OCI-LY7 (cell line): ENCODE data around the gene JAM3. TPM values are rescaled to one million over a fixed set of nuclear protein-coding genes. Genes with fewer than 3 reads are reported as not detected.

Experiments
- BruUV-seq: library from RNA; stranded (reverse); fragments of 400-500 nt; replicated peaks from 2 replicates; lab custom pipeline; 2021; lab: Mats Ljungman, UMichigan
- CTCF ChIA-PET: fragments of 300-600 bp; sonication (Branson Sonifier 250); formaldehyde crosslinking; loops from one replicate; lab custom pipeline; 2022; ENCODE audit warnings: antibody characterized with exemption; ENCODE audit not compliant: unreplicated experiment; lab: Charles Lee
- POLR2A ChIA-PET: fragments of 300-600 bp; sonication (Branson Sonifier 250); formaldehyde crosslinking; loops from one replicate; lab custom pipeline; 2022; ENCODE audit warnings: antibody characterized with exemption; lab: Charles Lee
- DNase-seq: peaks from one replicate; pipeline ENCODE4 v3.0.0-alpha.2; 2015; ENCODE audit warnings: low spot score
- H2AFZ ChIP-seq: fragments of 200-600 bp; sonication (generic), shearing (Covaris generic); 2 replicates; pipeline ENCODE4 v1.6.1; 2014; ENCODE audit warnings: mild to moderate bottlenecking, antibody characterized with exemption, low read length, moderate library complexity
- H3K27ac ChIP-seq: fragments of 200-600 bp; sonication (generic); 2 replicates; pipeline ENCODE4 v1.5.1; 2014; ENCODE audit warnings: mixed run types, low read depth, mild to moderate bottlenecking, moderate library complexity, low read length, inconsistent platforms; ENCODE audit not compliant: poor library complexity, severe bottlenecking
- H3K36me3 ChIP-seq: fragments of 200-600 bp; sonication (generic); 2 replicates; pipeline ENCODE4 v1.6.1; 2014; ENCODE audit warnings: mild to moderate bottlenecking, antibody characterized with exemption, low read length, moderate library complexity, mixed read lengths; ENCODE audit not compliant: insufficient read depth
- H3K4me1 ChIP-seq: fragments of 200-600 bp; sonication (generic); 2 replicates; pipeline ENCODE4 v1.5.1; 2014; ENCODE audit warnings: mild to moderate bottlenecking, low read length; ENCODE audit not compliant: insufficient read depth, poor library complexity, severe bottlenecking
- H3K4me2 ChIP-seq: fragments of 200-600 bp; sonication (generic); 2 replicates; pipeline ENCODE4 v1.6.1; 2014; ENCODE audit warnings: mild to moderate bottlenecking, low read length
- H3K4me3 ChIP-seq: fragments of 200-600 bp; sonication (generic); 2 replicates; pipeline ENCODE4 v1.5.1; 2014; ENCODE audit warnings: mild to moderate bottlenecking, low read depth, low read length; ENCODE audit not compliant: poor library complexity, severe bottlenecking
- H3K79me2 ChIP-seq: fragments of 200-600 bp; sonication (generic); 2 replicates; pipeline ENCODE4 v1.6.1; 2016; ENCODE audit warnings: low read depth, mild to moderate bottlenecking, low read length, moderate library complexity, mixed read lengths; ENCODE audit not compliant: insufficient read depth
- H3K9me2 ChIP-seq: fragments of 200-600 bp; sonication (generic); 2 replicates; pipeline ENCODE4 v1.6.1; 2016; ENCODE audit warnings: mild to moderate bottlenecking, low read length, mixed read lengths; ENCODE audit not compliant: insufficient read depth
- H3K9me3 ChIP-seq: fragments of 200-600 bp; sonication (generic); 2 replicates; pipeline ENCODE4 v1.6.1; 2014; ENCODE audit warnings: mild to moderate bottlenecking, mixed run types, low read length, mixed read lengths
- H4K20me1 ChIP-seq: fragments of 200-600 bp; sonication (generic); 2 replicates; pipeline ENCODE4 v1.6.1; 2014; ENCODE audit warnings: mild to moderate bottlenecking, antibody characterized with exemption, low read length, moderate library complexity, mixed read lengths; ENCODE audit not compliant: insufficient read depth
- CTCF ChIP-seq: fragments of 200-600 bp; sonication (generic); conservative IDR thresholded peaks from 2 replicates; pipeline ENCODE4 v1.5.1; 2014; ENCODE audit warnings: mild to moderate bottlenecking, antibody characterized with exemption, low read length, moderate library complexity, mixed read lengths
- EZH2phosphoT487 ChIP-seq: fragments of 200-600 bp; sonication (generic); IDR thresholded peaks from 2 replicates; pipeline ENCODE4 v1.6.1; 2018; ENCODE audit warnings: low read depth, borderline replicate concordance, mild to moderate bottlenecking, mixed run types, antibody characterized with exemption, low read length, moderate library complexity, mixed read lengths
- intact Hi-C: fragments of 100-400 bp; cut with micrococcal nuclease; formaldehyde crosslinking; loops from one replicate; pipeline ENCODE4 v1.10.0; 2022; ENCODE audit not compliant: unreplicated experiment
- total RNA-seq, 2 experiments: library from RNA; depleted of rRNA in 1 of 2; stranded (reverse); fragments of >200 nt in 1 of 2; shearing (Covaris generic) in 1 of 2; gene quantifications; 2 replicates each; pipeline ENCODE4 v1.2.3, GENCODE V29; 2014 to 2022

The JAM3 gene
- total RNA-seq, 2 experiments from 2014 or later, result not detected

DNA sequence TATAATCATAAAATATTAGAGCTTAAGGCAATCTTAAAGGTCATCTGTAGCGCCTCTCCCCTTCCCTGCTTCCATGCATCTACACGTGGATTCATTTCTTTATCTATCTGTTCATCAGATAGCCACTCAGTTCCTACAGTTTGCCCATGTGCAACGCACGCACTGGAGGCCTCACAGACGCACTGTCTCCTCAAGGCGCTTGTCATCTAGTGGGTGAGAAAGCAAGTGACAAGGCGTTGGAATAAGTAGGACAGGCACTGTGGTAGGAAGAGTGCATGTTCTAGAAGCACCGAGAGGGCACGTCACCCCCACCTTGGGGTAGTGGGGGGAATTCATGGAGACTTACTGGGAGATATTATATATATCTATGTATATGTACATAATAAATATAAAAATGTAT lies 20.8 kb upstream of the JAM3 start:
- H3K9me2 ChIP-seq, result no peaks in the 10 kb centered on the region
- no peak overlapping the region for H3K4me2 ChIP-seq
- ChIA-PET CTCF (no interaction called here), POLR2A (no interaction called here)
- H3K4me3 ChIP-seq, result no peak overlapping the region
- intact Hi-C loops, result no loop called here
- no peak overlapping the region for H3K27ac ChIP-seq
- H4K20me1 ChIP-seq, result no peaks in the 10 kb centered on the region
- no peaks in the 10 kb centered on the region for H3K9me3 ChIP-seq
- no TSS peak for BruUV-seq
- no peaks in the 10 kb centered on the region for H3K36me3 ChIP-seq
- no peak for DNase-seq
- H3K79me2 ChIP-seq, result no peaks in the 10 kb centered on the region
- TF ChIP-seq CTCF (no peak), EZH2phosphoT487 (no peak)
- no peaks in the 10 kb centered on the region for H3K4me1 ChIP-seq
- H2AFZ ChIP-seq, result no peak overlapping the region

GRCh38 chr11:134049303-134049702 lies 19.6 kb upstream of the JAM3 start:
- no peaks in the 10 kb centered on the region for H3K9me2 ChIP-seq
- peak; percentile 2 for DNase-seq
- no peaks in the 10 kb centered on the region for H4K20me1 ChIP-seq
- H3K79me2 ChIP-seq, result no peaks in the 10 kb centered on the region
- H3K27ac ChIP-seq, result no peak overlapping the region
- H3K4me1 ChIP-seq, result no peaks in the 10 kb centered on the region
- no peaks in the 10 kb centered on the region for H3K36me3 ChIP-seq
- H3K4me2 ChIP-seq, result no peak overlapping the region
- no peaks in the 10 kb centered on the region for H3K9me3 ChIP-seq
- no peak for TF ChIP-seq EZH2phosphoT487
- no peak for TF ChIP-seq CTCF
- no peak overlapping the region for H3K4me3 ChIP-seq
- POLR2A ChIA-PET, result no interaction called here
- no peak overlapping the region for H2AFZ ChIP-seq
- CTCF ChIA-PET, result no interaction called here
- BruUV-seq, result no TSS peak
- intact Hi-C loops, result no loop called here

- BruUV-seq, result no TSS peak
- H3K27ac ChIP-seq, result no peak overlapping the region
- H3K4me2 ChIP-seq, result no peak overlapping the region
- H2AFZ ChIP-seq, result no peak overlapping the region
- H3K79me2 ChIP-seq, result no peaks in the 10 kb centered on the region
- POLR2A ChIA-PET, result interaction anchor here (0.6 kb wide), 1 partner anchor 12 kb away, joined by 3 read pairs; no protein-coding TSS in a partner anchor
- H3K4me3 ChIP-seq, result no peak overlapping the region
- no peaks in the 10 kb centered on the region for H3K9me2 ChIP-seq
- no peaks in the 10 kb centered on the region for H3K4me1 ChIP-seq
- no peaks in the 10 kb centered on the region for H3K36me3 ChIP-seq
- DNase-seq, result peak; percentile 62
- CTCF ChIA-PET, result interaction anchor here (0.5 to 0.6 kb wide), 5 partner anchors 10 to 681 kb away, joined by 3 to 4 read pairs (median 3); no protein-coding TSS in a partner anchor
- intact Hi-C loops, result loop anchor here (1.0 kb wide), 1 partner anchor 89 kb away; no protein-coding TSS in a partner anchor
- TF ChIP-seq EZH2phosphoT487, result no peak
- peak; percentile 87 for TF ChIP-seq CTCF
- H4K20me1 ChIP-seq, result no peaks in the 10 kb centered on the region
- H3K9me3 ChIP-seq, result no peaks in the 10 kb centered on the region
Measured at GRCh38 chr11:134050541-134051383, 18.1 kb upstream of the JAM3 start.
